ENCODE data around the gene AUTS2.

The AUTS2 gene

DNA sequence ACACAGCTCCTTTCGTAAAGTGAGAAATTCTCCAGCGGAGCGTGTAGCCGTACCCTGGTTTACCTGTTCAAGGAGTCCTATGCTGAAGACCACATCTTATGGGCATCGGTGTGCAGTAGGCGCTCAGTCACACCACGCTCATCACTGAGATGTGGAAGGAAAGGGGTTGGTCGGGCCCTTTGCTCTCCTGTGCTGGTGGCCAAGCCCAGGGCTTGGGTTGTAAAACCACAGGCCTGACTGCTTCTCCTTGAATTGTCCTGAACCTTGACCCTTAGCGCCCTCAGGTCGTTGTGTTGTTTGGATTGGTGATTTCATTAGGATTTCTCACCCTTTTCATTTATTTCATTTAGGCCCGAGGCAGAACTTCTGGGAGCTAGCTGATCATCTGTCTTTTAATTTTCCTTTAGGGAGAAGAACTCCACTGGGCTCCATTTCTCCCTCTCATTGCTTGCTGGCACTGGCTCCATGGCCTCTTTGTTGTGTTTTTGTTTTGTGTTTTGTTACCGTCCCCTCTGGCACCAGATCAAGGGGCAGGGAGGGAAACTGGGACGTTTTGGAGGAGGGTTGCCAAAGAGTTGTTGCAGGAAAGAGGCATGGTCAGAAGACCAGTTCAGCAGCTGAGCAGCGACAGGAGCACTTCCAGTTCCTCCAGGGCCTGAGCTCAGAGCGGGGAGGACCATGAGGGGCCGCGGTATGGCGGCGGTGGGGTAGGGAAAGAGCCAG, 1022.2 kb downstream of the AUTS2 start:
- FAIRE-seq, result no peak
- TF ChIP-seq POLR2A (IDR thresholded peaks at IDR 0.05; ENCODE audit: low read depth, low read length) (no peak), POU2F2 (IDR thresholded peaks at IDR 0.05; ENCODE audit: low read depth, low read length) (no peak), PAX5 (IDR thresholded peaks at IDR 0.05; ENCODE audit: insufficient read depth, low read length, severe bottlenecking) (no peak)
- DNase-seq (ENCODE audit: insufficient read length, low spot score), result no peak

DNA sequence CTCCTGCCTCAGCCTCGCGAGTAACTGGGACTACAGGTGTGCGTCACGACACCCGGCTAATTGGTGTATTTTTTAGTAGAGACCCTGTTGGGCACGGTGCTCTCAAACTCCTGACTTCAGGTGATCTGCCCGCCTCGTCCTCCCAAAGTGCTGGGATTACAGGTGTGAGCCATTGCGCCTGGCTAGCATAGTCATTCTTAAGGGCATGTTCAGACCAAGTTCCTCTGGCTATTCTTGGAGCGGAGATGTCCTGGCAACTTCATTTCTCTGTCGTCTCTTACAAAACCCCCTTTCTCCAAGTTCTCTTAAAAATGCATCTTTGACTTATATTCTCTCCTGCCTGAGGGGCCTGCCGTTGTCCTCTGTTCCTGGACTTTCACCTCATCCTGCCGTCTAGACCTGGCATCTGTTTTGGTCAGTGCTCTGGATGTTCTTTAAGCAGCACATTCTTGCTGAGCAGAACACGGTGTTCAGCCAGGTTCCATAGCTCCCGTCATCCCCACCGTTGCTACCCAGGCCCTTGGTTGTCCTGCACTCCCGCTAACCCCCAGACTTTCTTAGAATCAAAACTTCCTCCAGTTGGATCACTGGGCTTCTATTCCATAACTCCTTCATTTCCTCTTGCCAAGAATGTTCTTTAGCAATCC, 1023.8 kb downstream of the AUTS2 start:
- FAIRE-seq, result no peak
- no peak for TF ChIP-seq SPI1 (IDR thresholded peaks at IDR 0.05; ENCODE audit: low read depth, low read length)
- TF ChIP-seq POU2F2 (IDR thresholded peaks at IDR 0.05; ENCODE audit: low read depth, low read length), result no peak
- no peak for TF ChIP-seq POLR2A (IDR thresholded peaks at IDR 0.05; ENCODE audit: low read depth, low read length)
- no peak for TF ChIP-seq PAX5 (IDR thresholded peaks at IDR 0.05; ENCODE audit: insufficient read depth, low read length, severe bottlenecking)
- no peak for TF ChIP-seq TAF1 (IDR thresholded peaks at IDR 0.05; ENCODE audit: low read depth, low read length)
- TF ChIP-seq POLR2AphosphoS5 (IDR thresholded peaks at IDR 0.05; ENCODE audit: low read depth, low read length), result no peak
- no peak for DNase-seq (ENCODE audit: insufficient read length, low spot score)

GRCh38 chr7:70622936-70623335, 1024.7 kb downstream of the AUTS2 start:
- DNase-seq (ENCODE audit: insufficient read length, low spot score) (no peak), FAIRE-seq (no peak)
- TF ChIP-seq SPI1 (IDR thresholded peaks at IDR 0.05; ENCODE audit: low read depth, low read length) (no peak), PAX5 (IDR thresholded peaks at IDR 0.05; ENCODE audit: insufficient read depth, low read length, severe bottlenecking) (no peak), POLR2AphosphoS5 (IDR thresholded peaks at IDR 0.05; ENCODE audit: low read depth, low read length) (no peak), TAF1 (IDR thresholded peaks at IDR 0.05; ENCODE audit: low read depth, low read length) (no peak), POU2F2 (IDR thresholded peaks at IDR 0.05; ENCODE audit: low read depth, low read length) (no peak), POLR2A (IDR thresholded peaks at IDR 0.05; ENCODE audit: low read depth, low read length) (no peak)

DNA sequence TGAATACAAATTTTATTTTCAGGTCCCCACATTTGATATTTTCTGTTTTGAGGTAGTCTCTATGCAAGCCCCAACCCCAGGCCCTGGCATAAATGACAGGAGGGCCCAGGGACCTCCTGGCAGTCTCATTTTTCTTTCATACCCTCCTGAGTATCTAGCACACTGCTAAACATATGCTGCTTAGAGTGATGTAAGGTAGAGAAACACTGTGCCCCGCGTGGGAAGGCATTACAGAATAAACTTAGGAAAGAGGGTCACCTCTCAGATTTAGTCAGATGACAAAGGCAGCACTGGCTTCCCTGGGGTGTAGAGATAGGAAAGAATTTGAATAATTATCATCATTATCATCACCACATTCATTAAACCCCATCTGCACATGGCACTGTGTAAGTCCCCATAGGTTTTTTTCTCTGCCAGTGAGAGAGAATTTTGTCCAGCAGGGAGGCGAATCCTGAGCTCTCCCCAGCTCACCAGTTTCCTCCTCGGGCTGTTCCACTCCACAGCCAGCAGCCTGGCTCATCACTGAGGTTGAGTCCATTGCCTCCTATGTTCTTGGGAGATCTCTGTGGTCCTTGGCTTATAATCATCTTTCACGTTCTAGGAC, 1026.3 kb downstream of the AUTS2 start:
- no peak for DNase-seq (ENCODE audit: insufficient read length, low spot score)
- no peak for FAIRE-seq
- no peak for TF ChIP-seq POLR2A (IDR thresholded peaks at IDR 0.05; ENCODE audit: low read depth, low read length)

GRCh38 chr7:70627461-70627860, 1029.2 kb downstream of the AUTS2 start:
- no peak for FAIRE-seq
- TF ChIP-seq TAF1 (IDR thresholded peaks at IDR 0.05; ENCODE audit: low read depth, low read length), result no peak
- no peak for TF ChIP-seq PAX5 (IDR thresholded peaks at IDR 0.05; ENCODE audit: insufficient read depth, low read length, severe bottlenecking)
- no peak for TF ChIP-seq SPI1 (IDR thresholded peaks at IDR 0.05; ENCODE audit: low read depth, low read length)
- TF ChIP-seq POLR2A (IDR thresholded peaks at IDR 0.05; ENCODE audit: low read depth, low read length), result no peak
- TF ChIP-seq POU2F2 (IDR thresholded peaks at IDR 0.05; ENCODE audit: low read depth, low read length), result no peak
- no peak for TF ChIP-seq POLR2AphosphoS5 (IDR thresholded peaks at IDR 0.05; ENCODE audit: low read depth, low read length)
- DNase-seq (ENCODE audit: insufficient read length, low spot score), result no peak

DNA sequence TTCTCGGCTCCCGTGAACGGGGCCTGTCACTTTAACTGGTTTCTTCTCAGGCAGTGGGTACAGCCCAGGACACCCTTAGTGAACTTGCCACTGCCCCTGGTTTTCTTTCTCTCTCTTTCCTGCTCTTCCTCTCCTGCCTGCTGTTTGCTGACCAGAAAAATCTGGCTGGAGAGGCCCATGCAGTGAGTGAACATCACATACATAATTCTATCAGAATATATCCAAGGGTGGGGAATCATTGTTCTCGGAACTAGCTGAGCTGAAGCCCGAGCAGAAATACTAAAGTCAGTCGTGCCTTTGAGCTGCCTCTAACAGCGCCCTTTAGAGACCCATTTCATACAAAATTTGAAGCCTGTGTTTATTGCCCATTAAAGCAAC, 1032.2 kb downstream of the AUTS2 start:
- TF ChIP-seq POU2F2 (IDR thresholded peaks at IDR 0.05; ENCODE audit: low read depth, low read length) (no peak), SPI1 (IDR thresholded peaks at IDR 0.05; ENCODE audit: low read depth, low read length) (no peak), POLR2A (IDR thresholded peaks at IDR 0.05; ENCODE audit: low read depth, low read length) (no peak), POLR2AphosphoS5 (IDR thresholded peaks at IDR 0.05; ENCODE audit: low read depth, low read length) (no peak), PAX5 (IDR thresholded peaks at IDR 0.05; ENCODE audit: insufficient read depth, low read length, severe bottlenecking) (no peak), TAF1 (IDR thresholded peaks at IDR 0.05; ENCODE audit: low read depth, low read length) (no peak)
- DNase-seq (ENCODE audit: insufficient read length, low spot score), result no peak
- no peak for FAIRE-seq

- TF ChIP-seq POLR2AphosphoS5 (IDR thresholded peaks at IDR 0.05; ENCODE audit: low read depth, low read length) (no peak), POLR2A (IDR thresholded peaks at IDR 0.05; ENCODE audit: low read depth, low read length) (no peak), TAF1 (IDR thresholded peaks at IDR 0.05; ENCODE audit: low read depth, low read length) (no peak), PAX5 (IDR thresholded peaks at IDR 0.05; ENCODE audit: insufficient read depth, low read length, severe bottlenecking) (no peak), POU2F2 (IDR thresholded peaks at IDR 0.05; ENCODE audit: low read depth, low read length) (no peak), SPI1 (IDR thresholded peaks at IDR 0.05; ENCODE audit: low read depth, low read length) (no peak)
- DNase-seq (ENCODE audit: insufficient read length, low spot score) (no peak), FAIRE-seq (no peak)
Measured at GRCh38 chr7:70630818-70631457, 1032.7 kb downstream of the AUTS2 start.

GRCh38 chr7:70631718-70632117, 1033.4 kb downstream of the AUTS2 start:
- DNase-seq (ENCODE audit: insufficient read length, low spot score) (no peak), FAIRE-seq (no peak)
- TF ChIP-seq PAX5 (IDR thresholded peaks at IDR 0.05; ENCODE audit: insufficient read depth, low read length, severe bottlenecking) (no peak), POLR2A (IDR thresholded peaks at IDR 0.05; ENCODE audit: low read depth, low read length) (no peak), SPI1 (IDR thresholded peaks at IDR 0.05; ENCODE audit: low read depth, low read length) (no peak), TAF1 (IDR thresholded peaks at IDR 0.05; ENCODE audit: low read depth, low read length) (no peak), POU2F2 (IDR thresholded peaks at IDR 0.05; ENCODE audit: low read depth, low read length) (no peak), POLR2AphosphoS5 (IDR thresholded peaks at IDR 0.05; ENCODE audit: low read depth, low read length) (no peak)

GRCh38 chr7:70632400-70632799, 1034.1 kb downstream of the AUTS2 start:
- no peak for DNase-seq (ENCODE audit: insufficient read length, low spot score)
- FAIRE-seq, result no peak
- no peak for TF ChIP-seq SPI1 (IDR thresholded peaks at IDR 0.05; ENCODE audit: low read depth, low read length)
- TF ChIP-seq POU2F2 (IDR thresholded peaks at IDR 0.05; ENCODE audit: low read depth, low read length), result no peak
- TF ChIP-seq PAX5 (IDR thresholded peaks at IDR 0.05; ENCODE audit: insufficient read depth, low read length, severe bottlenecking), result no peak
- TF ChIP-seq POLR2AphosphoS5 (IDR thresholded peaks at IDR 0.05; ENCODE audit: low read depth, low read length), result no peak
- TF ChIP-seq POLR2A (IDR thresholded peaks at IDR 0.05; ENCODE audit: low read depth, low read length), result no peak
- no peak for TF ChIP-seq TAF1 (IDR thresholded peaks at IDR 0.05; ENCODE audit: low read depth, low read length)

Measured in GM12891 (cell line).